ENCODE data around the gene CCDC78.

- TF ChIP-seq POLR2A (IDR thresholded peaks at IDR 0.05; ENCODE audit: low read length), result no peak
- no peak for TF ChIP-seq GATA1 (IDR thresholded peaks at IDR 0.05; ENCODE audit: low read depth, low read length)
These were observed 45.7 kb downstream of the CCDC78 start for GRCh38 chr16:680625-680945.
